Upper lobe of left lung (tissue), 4 donors: Measurements from ENCODE around the gene KIF6.

Experiments
- CTCF ChIP-seq, 6 experiments: fragments of 450-650 bp in 4 of 6; fragments of 200-600 bp in 2 of 6; sonication (generic) in 2 of 6; IDR thresholded peaks; one replicate each; pipeline ENCODE4 v1.5.1; 2016 to 2019; ENCODE audit warnings: antibody characterized with exemption in 6 of 6
- POLR2A ChIP-seq, 4 donors: fragments of 450-650 bp; IDR thresholded peaks; one replicate each; pipeline ENCODE4 v1.5.1; 2016 to 2017; ENCODE audit warnings: antibody characterized with exemption in 4 of 4, mild to moderate bottlenecking in 2 of 4

- no peak for TF ChIP-seq CTCF (IDR thresholded peaks at IDR 0.05)
- no peak for TF ChIP-seq POLR2A (IDR thresholded peaks at IDR 0.05)
These were observed 4.7 kb upstream of the KIF6 start for GRCh38 chr6:39729945-39730344.
